ENCODE data around the gene SAMD4A. TPM values are rescaled to one million over a fixed set of nuclear protein-coding genes. Genes with fewer than 3 reads are reported as not detected.

SAMD4A gene
- total RNA-seq, 1 donor from 2014 or later = 14.4 TPM

GRCh38 chr14:54669721-54670561, 103.0 kb downstream of the SAMD4A start:
- no peak for TF ChIP-seq CTCF (conservative IDR thresholded peaks at IDR 0.05)
- Mint-ChIP-seq H3K27me3 (peaks cover 3% of the 10 kb centered on the region), H3K4me3 (no peak overlapping the region), H3K9me3 (no peaks in the 10 kb centered on the region), H3K4me1 (ENCODE audit: unreplicated experiment) (peaks cover 48% of the 10 kb centered on the region), H3K27ac (peak overlapping the region; percentile 21), H3K36me3 (no peaks in the 10 kb centered on the region)
- no peak for DNase-seq (ENCODE audit: extremely low spot score, unreplicated experiment)

- peaks cover 3% of the 10 kb centered on the region for H3K27me3 Mint-ChIP-seq
- H3K4me3 Mint-ChIP-seq = no peak overlapping the region
- no peak for DNase-seq (ENCODE audit: extremely low spot score, unreplicated experiment)
- no peaks in the 10 kb centered on the region for H3K9me3 Mint-ChIP-seq
- H3K27ac Mint-ChIP-seq = no peak overlapping the region
- peaks cover 40% of the 10 kb centered on the region for H3K4me1 Mint-ChIP-seq (ENCODE audit: unreplicated experiment)
- no peak for TF ChIP-seq CTCF (conservative IDR thresholded peaks at IDR 0.05)
- H3K36me3 Mint-ChIP-seq = no peaks in the 10 kb centered on the region
These were observed 104.6 kb downstream of the SAMD4A start for GRCh38 chr14:54671537-54671936.

GRCh38 chr14:54672181-54672580, 105.3 kb downstream of the SAMD4A start:
- Mint-ChIP-seq H3K36me3 (no peaks in the 10 kb centered on the region), H3K4me1 (ENCODE audit: unreplicated experiment) (peaks cover 45% of the 10 kb centered on the region), H3K27me3 (peaks cover 3% of the 10 kb centered on the region), H3K4me3 (no peak overlapping the region), H3K27ac (no peak overlapping the region), H3K9me3 (no peaks in the 10 kb centered on the region)
- TF ChIP-seq CTCF (conservative IDR thresholded peaks at IDR 0.05) = no peak
- no peak for DNase-seq (ENCODE audit: extremely low spot score, unreplicated experiment)

GRCh38 chr14:54672688-54673087, 105.8 kb downstream of the SAMD4A start:
- no peak for TF ChIP-seq CTCF (conservative IDR thresholded peaks at IDR 0.05)
- no peak for DNase-seq (ENCODE audit: extremely low spot score, unreplicated experiment)
- H3K4me3 Mint-ChIP-seq = no peak overlapping the region
- H3K27ac Mint-ChIP-seq = no peak overlapping the region
- H3K27me3 Mint-ChIP-seq = peaks cover 3% of the 10 kb centered on the region
- no peaks in the 10 kb centered on the region for H3K36me3 Mint-ChIP-seq
- H3K4me1 Mint-ChIP-seq (ENCODE audit: unreplicated experiment) = peaks cover 45% of the 10 kb centered on the region
- no peaks in the 10 kb centered on the region for H3K9me3 Mint-ChIP-seq

GRCh38 chr14:54673193-54674045, 106.5 kb downstream of the SAMD4A start:
- peaks cover 49% of the 10 kb centered on the region for H3K4me1 Mint-ChIP-seq (ENCODE audit: unreplicated experiment)
- peaks cover 3% of the 10 kb centered on the region for H3K27me3 Mint-ChIP-seq
- no peaks in the 10 kb centered on the region for H3K9me3 Mint-ChIP-seq
- no peak for TF ChIP-seq CTCF (conservative IDR thresholded peaks at IDR 0.05)
- H3K4me3 Mint-ChIP-seq = no peak overlapping the region
- no peaks in the 10 kb centered on the region for H3K36me3 Mint-ChIP-seq
- peak overlapping the region; percentile 31 for H3K27ac Mint-ChIP-seq
- DNase-seq (ENCODE audit: extremely low spot score, unreplicated experiment) = no peak
